ENCODE measurements around the gene PDLIM7. TPM values are rescaled to one million over a fixed set of nuclear protein-coding genes. Genes with fewer than 3 reads are reported as not detected.

Gene PDLIM7
- total RNA-seq, 1 donor from 2014 or later: 38.7 TPM

DNA sequence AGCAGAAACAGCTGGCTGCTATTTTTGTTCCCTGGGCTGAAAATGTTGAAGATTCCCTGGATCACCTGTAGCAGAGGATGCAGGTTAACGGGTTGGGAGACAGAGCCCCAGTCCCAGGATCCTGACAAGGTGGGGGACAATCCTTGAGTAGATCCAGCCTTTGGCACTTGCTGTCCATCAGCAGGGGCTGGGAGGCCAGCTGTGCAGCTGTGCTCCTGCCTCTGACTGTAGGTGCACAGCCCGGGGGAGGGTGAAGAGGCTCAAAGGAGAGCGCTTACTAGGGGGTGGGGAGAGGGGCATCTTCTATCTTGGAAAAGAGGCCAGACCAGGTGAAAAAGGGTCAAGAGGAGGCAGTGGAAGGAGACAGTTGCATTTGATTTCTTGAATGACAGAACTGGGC is 22.9 kb upstream of the PDLIM7 start:
- Mint-ChIP-seq H3K27ac (no peak overlapping the region), H3K27me3 (ENCODE audit: insufficient read depth, low read depth) (peaks cover 3% of the 10 kb centered on the region), H3K4me3 (peak overlapping the region; percentile 58), H3K4me1 (peaks cover 18% of the 10 kb centered on the region), H3K36me3 (peaks cover 22% of the 10 kb centered on the region), H3K9me3 (no peaks in the 10 kb centered on the region)
- no peak overlapping the region for H3K4me3 ChIP-seq
- H3K9ac ChIP-seq: no peak overlapping the region
- no peaks in the 10 kb centered on the region for H3K27me3 ChIP-seq
- TF ChIP-seq EZH2phosphoT487 (IDR thresholded peaks at IDR 0.05): no peak
- TF ChIP-seq EZH2 (IDR thresholded peaks at IDR 0.05): no peak
- TF ChIP-seq, protein P1, sequence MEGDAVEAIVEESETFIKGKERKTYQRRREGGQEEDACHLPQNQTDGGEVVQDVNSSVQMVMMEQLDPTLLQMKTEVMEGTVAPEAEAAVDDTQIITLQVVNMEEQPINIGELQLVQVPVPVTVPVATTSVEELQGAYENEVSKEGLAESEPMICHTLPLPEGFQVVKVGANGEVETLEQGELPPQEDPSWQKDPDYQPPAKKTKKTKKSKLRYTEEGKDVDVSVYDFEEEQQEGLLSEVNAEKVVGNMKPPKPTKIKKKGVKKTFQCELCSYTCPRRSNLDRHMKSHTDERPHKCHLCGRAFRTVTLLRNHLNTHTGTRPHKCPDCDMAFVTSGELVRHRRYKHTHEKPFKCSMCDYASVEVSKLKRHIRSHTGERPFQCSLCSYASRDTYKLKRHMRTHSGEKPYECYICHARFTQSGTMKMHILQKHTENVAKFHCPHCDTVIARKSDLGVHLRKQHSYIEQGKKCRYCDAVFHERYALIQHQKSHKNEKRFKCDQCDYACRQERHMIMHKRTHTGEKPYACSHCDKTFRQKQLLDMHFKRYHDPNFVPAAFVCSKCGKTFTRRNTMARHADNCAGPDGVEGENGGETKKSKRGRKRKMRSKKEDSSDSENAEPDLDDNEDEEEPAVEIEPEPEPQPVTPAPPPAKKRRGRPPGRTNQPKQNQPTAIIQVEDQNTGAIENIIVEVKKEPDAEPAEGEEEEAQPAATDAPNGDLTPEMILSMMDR (IDR thresholded peaks at IDR 0.05): no peak
- no peak overlapping the region for H2AFZ ChIP-seq (replicated peaks)
- no peak for DNase-seq (ENCODE audit: low spot score)
- H3K36me3 ChIP-seq: no peaks in the 10 kb centered on the region
- H4K20me1 ChIP-seq (ENCODE audit: low read depth): peaks cover 9% of the 10 kb centered on the region
- H3K27ac ChIP-seq: no peak overlapping the region
- peaks cover 22% of the 10 kb centered on the region for H3F3A ChIP-seq (ENCODE audit: low read depth)
- H3K9me3 ChIP-seq (ENCODE audit: low read depth): no peaks in the 10 kb centered on the region
- no peaks in the 10 kb centered on the region for H3K4me1 ChIP-seq
- H3K4me2 ChIP-seq: no peak overlapping the region
- H3K79me2 ChIP-seq (ENCODE audit: low read depth): peaks cover 20% of the 10 kb centered on the region

DNA sequence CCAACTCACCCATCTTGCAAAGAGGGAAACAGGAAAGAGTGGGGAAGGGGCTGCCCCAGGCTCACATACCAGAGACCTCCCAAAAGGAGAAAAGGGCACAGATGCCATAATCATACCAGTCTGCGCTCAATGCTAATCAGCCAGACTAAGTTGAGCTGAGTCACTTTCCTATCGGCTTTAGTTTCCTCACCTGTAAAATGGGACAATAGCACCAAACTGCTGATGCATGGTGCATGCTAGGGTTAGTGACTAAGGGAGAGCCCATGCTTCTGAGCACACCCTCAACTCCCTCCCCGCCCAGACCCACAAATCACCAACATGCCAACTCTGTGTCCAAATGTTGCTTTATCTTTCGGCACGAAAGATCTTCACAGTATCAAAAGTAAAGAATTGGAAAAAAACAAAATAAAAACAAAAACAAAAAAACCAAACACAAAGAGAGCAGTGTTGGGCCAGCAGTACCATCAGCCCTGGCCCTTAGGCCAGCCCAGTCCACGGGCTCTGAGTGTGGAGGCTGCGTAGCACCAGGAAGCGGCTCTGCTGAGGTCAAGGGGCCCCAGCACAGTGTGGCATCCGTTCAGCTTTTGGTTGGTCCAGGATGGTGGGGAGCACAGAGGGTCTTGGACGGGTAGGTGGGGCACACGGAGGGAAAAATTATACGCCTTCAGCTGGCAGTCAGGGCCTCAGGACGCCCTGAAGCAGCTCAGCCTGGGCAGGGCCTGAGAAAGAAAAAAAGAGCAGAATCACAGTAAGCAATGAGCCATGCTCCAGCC is 22.2 kb upstream of the PDLIM7 start:
- H3K36me3 ChIP-seq: no peaks in the 10 kb centered on the region

DNA sequence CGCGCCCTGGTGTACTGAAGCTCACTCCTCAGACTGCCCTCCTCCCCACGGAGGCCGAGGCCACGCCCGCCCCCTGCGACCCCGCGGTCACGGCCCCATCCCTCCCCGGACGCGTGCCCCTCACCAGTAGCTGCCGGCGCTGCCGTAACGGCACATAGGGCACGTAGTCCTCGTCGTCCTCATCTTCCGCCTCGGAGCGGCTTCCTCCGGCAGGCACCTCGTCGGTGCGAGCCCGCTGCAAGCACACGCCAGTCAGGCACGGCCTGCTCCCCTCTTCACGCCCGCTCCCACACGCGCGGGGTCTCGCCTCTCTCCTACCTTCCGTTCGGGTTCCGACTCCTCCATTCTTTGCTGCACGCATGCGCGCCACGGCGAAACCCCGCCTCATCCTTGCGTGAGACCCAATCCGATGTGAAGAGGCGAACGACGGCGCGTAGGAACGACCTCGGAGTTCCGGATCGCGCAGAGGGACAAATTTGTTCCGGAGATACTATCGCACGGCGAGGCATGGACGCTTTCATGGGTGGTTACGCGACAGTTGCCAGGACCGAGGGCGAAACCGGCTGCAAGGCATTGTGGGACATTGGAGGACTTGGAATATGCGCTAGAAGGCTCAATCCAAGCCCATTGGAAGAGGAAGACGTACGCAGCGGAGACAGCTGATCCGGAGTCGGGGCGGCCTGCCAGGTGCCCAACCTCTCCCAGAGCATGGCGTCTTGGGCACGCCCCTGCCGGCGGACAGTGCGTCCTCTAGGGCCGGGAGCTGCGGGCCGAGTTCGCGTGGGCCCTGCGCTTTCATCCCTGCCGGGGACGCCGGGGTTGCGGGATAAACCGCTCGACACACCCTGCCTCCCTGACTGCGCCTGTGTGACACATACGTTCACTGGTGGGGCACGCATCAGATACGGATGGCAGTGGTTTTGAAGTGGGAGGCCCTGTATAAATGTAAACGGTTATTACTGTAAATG is 19.5 kb upstream of the PDLIM7 start, which contains the start of gene DDX41:
Gene DDX41, minus strand, starts transcription at position 361 of the 968 bp plus-strand sequence. Its CDS starts 16 bp downstream, at position 345.
- Histone ChIP-seq H3K4me3 (peak within 1 kb of the TSS; percentile 73), H3K36me3 (no peaks in the 10 kb centered on the region), H3K79me2 (ENCODE audit: low read depth) (peaks cover 25% of the 10 kb centered on the region), H2AFZ (replicated peaks) (peak within 1 kb of the TSS; percentile 34), H4K20me1 (ENCODE audit: low read depth) (peaks cover 9% of the 10 kb centered on the region), H3K9ac (peak within 1 kb of the TSS; percentile 83), H3K9me3 (ENCODE audit: low read depth) (no peaks in the 10 kb centered on the region), H3K4me1 (no peaks in the 10 kb centered on the region), H3K27ac (peak within 1 kb of the TSS; percentile 82), H3F3A (ENCODE audit: low read depth) (peaks cover 22% of the 10 kb centered on the region), H3K4me2 (peak within 1 kb of the TSS; percentile 94), H3K27me3 (no peaks in the 10 kb centered on the region)
- peaks cover 9% of the 10 kb centered on the region for H3K27me3 Mint-ChIP-seq (ENCODE audit: insufficient read depth, low read depth)
- peaks cover 32% of the 10 kb centered on the region for H3K36me3 Mint-ChIP-seq
- peak within 1 kb of the TSS; percentile 92 for H3K4me3 Mint-ChIP-seq
- peaks cover 21% of the 10 kb centered on the region for H3K4me1 Mint-ChIP-seq
- peak; percentile 98 for DNase-seq (ENCODE audit: low spot score)
- no peaks in the 10 kb centered on the region for H3K9me3 Mint-ChIP-seq
- TF ChIP-seq EZH2 (IDR thresholded peaks at IDR 0.05): no peak
- TF ChIP-seq, protein P1 (IDR thresholded peaks at IDR 0.05): peak; percentile 24
- H3K27ac Mint-ChIP-seq: peak within 1 kb of the TSS; percentile 61

More for the DNA sequence above, 22.2 kb upstream of the PDLIM7 start:
- Histone ChIP-seq H4K20me1 (ENCODE audit: low read depth) (peaks cover 7% of the 10 kb centered on the region), H3K27me3 (no peaks in the 10 kb centered on the region), H3K4me2 (no peak overlapping the region), H3K27ac (no peak overlapping the region), H3F3A (ENCODE audit: low read depth) (peaks cover 22% of the 10 kb centered on the region), H3K79me2 (ENCODE audit: low read depth) (peaks cover 25% of the 10 kb centered on the region), H3K4me1 (no peaks in the 10 kb centered on the region), H3K9ac (no peak overlapping the region), H2AFZ (replicated peaks) (no peak overlapping the region), H3K4me3 (no peak overlapping the region), H3K9me3 (ENCODE audit: low read depth) (no peaks in the 10 kb centered on the region)
- TF ChIP-seq EZH2 (IDR thresholded peaks at IDR 0.05) (no peak), EZH2phosphoT487 (IDR thresholded peaks at IDR 0.05) (no peak)
- TF ChIP-seq, protein P1 (IDR thresholded peaks at IDR 0.05): no peak
- Mint-ChIP-seq H3K4me1 (peaks cover 21% of the 10 kb centered on the region), H3K4me3 (peak overlapping the region; percentile 46), H3K27ac (no peak overlapping the region), H3K9me3 (no peaks in the 10 kb centered on the region), H3K27me3 (ENCODE audit: insufficient read depth, low read depth) (peaks cover 4% of the 10 kb centered on the region), H3K36me3 (peaks cover 23% of the 10 kb centered on the region)
- DNase-seq (ENCODE audit: low spot score): no peak
